Fibroblast of lung (primary cell): ENCODE data around the gene NFS1. TPM values are rescaled to one million over a fixed set of nuclear protein-coding genes. Genes with fewer than 3 reads are reported as not detected.

Experiments
- DNase-seq, 2 donors: peaks; one replicate each; pipeline versions ENCODE4 v3.0.0 to v3.0.0-alpha.2; 2010; ENCODE audit warnings: low read depth in 2 of 2
- H2AFZ ChIP-seq: 2 replicates; pipeline ENCODE4 v1.5.1; 2012; ENCODE audit warnings: low read length, control low read depth, inconsistent platforms
- H3K27ac ChIP-seq: 2 replicates; pipeline ENCODE4 v1.5.1; 2011; ENCODE audit warnings: low read length, control low read depth; ENCODE audit not compliant: insufficient read depth
- H3K27me3 ChIP-seq: 2 replicates; pipeline ENCODE4 v1.5.1; 2011; ENCODE audit warnings: mild to moderate bottlenecking, low read length; ENCODE audit not compliant: control insufficient read depth, insufficient read depth
- H3K36me3 ChIP-seq: 2 replicates; pipeline ENCODE4 v1.5.1; 2011; ENCODE audit warnings: low read length; ENCODE audit not compliant: control insufficient read depth, insufficient read depth
- H3K4me1 ChIP-seq: 2 replicates; pipeline ENCODE4 v1.5.1; 2011; ENCODE audit warnings: low read length; ENCODE audit not compliant: control insufficient read depth, insufficient read depth; ENCODE audit errors: extremely low read depth
- H3K4me2 ChIP-seq: 2 replicates; pipeline ENCODE4 v1.5.1; 2011; ENCODE audit warnings: low read length, control low read depth; ENCODE audit not compliant: insufficient read depth; ENCODE audit errors: extremely low read depth
- H3K4me3 ChIP-seq, 4 experiments: fragments of 200-600 bp in 1 of 4; sonication (generic) in 1 of 4; replicated peaks in 1 of 4; 2 replicates each; pipeline ENCODE4 v1.5.1; 2011 to 2016; ENCODE audit warnings: low read length in 4 of 4, low read depth in 3 of 4, mild to moderate bottlenecking in 3 of 4, control low read depth in 2 of 4, inconsistent platforms in 1 of 4, mixed read lengths in 1 of 4; ENCODE audit not compliant: insufficient read depth in 1 of 4; ENCODE audit errors: control extremely low read depth in 1 of 4
- H3K79me2 ChIP-seq: 2 replicates; pipeline ENCODE4 v1.5.1; 2012; ENCODE audit warnings: mild to moderate bottlenecking, low read length, inconsistent platforms; ENCODE audit not compliant: control insufficient read depth, insufficient read depth
- H3K9ac ChIP-seq: 2 replicates; pipeline ENCODE4 v1.5.1; 2011; ENCODE audit warnings: mild to moderate bottlenecking, low read length, control low read depth; ENCODE audit not compliant: insufficient read depth
- H3K9me3 ChIP-seq: 2 replicates; pipeline ENCODE4 v1.5.1; 2012; ENCODE audit warnings: low read depth, low read length; ENCODE audit not compliant: control insufficient read depth, insufficient read depth
- H4K20me1 ChIP-seq: 2 replicates; pipeline ENCODE4 v1.5.1; 2011; ENCODE audit warnings: low read length; ENCODE audit not compliant: control insufficient read depth, insufficient read depth; ENCODE audit errors: extremely low read depth
- EZH2 ChIP-seq: IDR thresholded peaks from 2 replicates; pipeline ENCODE4 v1.5.1; 2012; ENCODE audit warnings: low read length, control low read depth, mild to moderate bottlenecking; ENCODE audit errors: missing control alignments
- polyA plus RNA-seq, 2 donors: library from polyadenylated mRNA; depleted of rRNA in 1 of 2; stranded (reverse) in 1 of 2; unstranded in 1 of 2; fragments of >200 nt; gene quantifications; 2 replicates each; pipeline ENCODE4 v1.2.1, GENCODE V29; 2011 to 2012; ENCODE audit warnings: missing spikeins in 1 of 2
- total RNA-seq: library from RNA; depleted of rRNA; stranded (reverse); fragments of >200 nt; gene quantifications from 2 replicates; pipeline ENCODE4 v1.2.1, GENCODE V29; 2014
- TF ChIP-seq, protein P1 (sequence below), 2 donors: IDR thresholded peaks in 1 of 2; conservative IDR thresholded peaks in 1 of 2; 1 replicate in 1 of 2; 2 replicates in 1 of 2; pipeline ENCODE4 v1.5.1; 2011 to 2012; ENCODE audit warnings: low read length in 2 of 2, control low read depth in 1 of 2, inconsistent platforms in 1 of 2, low read depth in 1 of 2, mild to moderate bottlenecking in 1 of 2

The NFS1 gene
- total and polyA plus RNA-seq, 2 donors (not counting 1 experiment from before 2014, with no cell fraction given), result 31.7 to 34.7 TPM

DNA sequence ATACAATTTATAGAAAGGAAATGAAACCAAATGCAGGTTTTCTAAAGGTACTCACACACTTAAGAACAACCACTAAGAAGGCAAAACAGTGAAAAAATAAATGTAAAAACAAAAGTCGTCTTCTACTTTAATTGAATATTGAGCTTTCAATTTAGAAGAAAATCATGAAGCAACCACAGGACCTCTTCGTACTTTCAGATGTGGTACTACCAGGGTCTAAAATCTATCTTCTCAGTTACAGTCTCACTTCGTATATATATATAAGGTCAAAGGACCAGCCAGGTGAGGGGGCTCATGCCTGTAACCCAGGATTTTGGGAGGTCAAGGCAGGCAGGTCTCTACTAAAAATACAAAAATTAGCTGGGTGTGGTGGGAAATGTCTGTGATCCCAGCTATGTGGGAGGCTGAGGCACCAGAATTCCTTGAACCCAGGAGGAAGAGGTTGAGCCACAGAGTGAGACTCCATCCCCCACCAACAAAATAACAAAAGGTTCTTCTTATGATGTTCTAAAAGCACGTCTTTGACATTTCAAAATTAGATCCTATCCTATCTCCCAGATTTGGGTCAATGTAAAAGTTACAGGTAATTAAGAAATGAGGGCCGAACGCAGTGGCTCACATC, 12.5 kb upstream of the NFS1 start:
- no peak overlapping the region for H3K4me3 ChIP-seq
- no peaks in the 10 kb centered on the region for H3K4me1 ChIP-seq

DNA sequence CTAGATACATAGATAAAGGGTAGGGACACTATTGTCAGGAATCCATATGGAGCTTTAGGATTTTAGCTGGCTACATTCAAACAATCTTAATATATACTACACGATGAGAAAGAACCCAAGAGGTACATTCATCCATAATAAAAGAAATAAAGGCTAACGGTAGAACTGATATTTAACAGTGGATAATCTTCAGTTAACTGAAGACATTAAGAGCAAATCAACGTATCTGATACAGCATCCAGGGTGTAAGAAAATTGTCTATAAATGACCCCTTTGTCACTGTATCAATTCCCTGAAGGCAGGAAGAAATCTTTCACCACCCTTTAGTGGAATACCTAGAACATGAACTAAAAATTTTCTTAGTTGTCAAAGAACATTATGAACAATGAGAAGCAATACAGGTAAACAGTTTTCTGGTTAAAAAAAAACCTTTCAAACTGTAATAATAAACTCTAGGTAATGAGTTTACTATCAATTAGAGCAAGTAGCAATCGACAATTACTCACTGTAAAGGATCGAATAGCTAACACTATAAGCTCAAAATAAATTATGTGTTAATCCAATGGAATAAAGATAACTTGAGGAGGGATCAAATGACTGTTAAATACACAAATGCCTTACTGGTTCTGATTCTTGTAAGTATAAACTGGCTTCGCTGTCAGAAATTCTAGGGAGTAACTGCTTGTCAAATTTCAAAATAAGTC, 11.9 kb upstream of the NFS1 start:
- H3K9me3 ChIP-seq, result no peaks in the 10 kb centered on the region
- H4K20me1 ChIP-seq, result peaks cover 5% of the 10 kb centered on the region
- no peak overlapping the region for H3K9ac ChIP-seq
- H3K79me2 ChIP-seq, result peaks cover 66% of the 10 kb centered on the region
- H3K4me3 ChIP-seq, result no peak overlapping the region
- H3K4me2 ChIP-seq, result no peak overlapping the region
- no peaks in the 10 kb centered on the region for H3K27me3 ChIP-seq
- no peak overlapping the region for H3K27ac ChIP-seq
- no peak for DNase-seq
- H3K4me1 ChIP-seq, result no peaks in the 10 kb centered on the region
- no peak overlapping the region for H2AFZ ChIP-seq
- TF ChIP-seq EZH2, result no peak
- peaks cover 23% of the 10 kb centered on the region for H3K36me3 ChIP-seq

More for the DNA sequence above, 12.5 kb upstream of the NFS1 start:
- Histone ChIP-seq H4K20me1 (peaks cover 5% of the 10 kb centered on the region), H3K27me3 (no peaks in the 10 kb centered on the region), H3K79me2 (peaks cover 71% of the 10 kb centered on the region), H3K9ac (no peak overlapping the region), H2AFZ (no peak overlapping the region), H3K36me3 (peaks cover 24% of the 10 kb centered on the region), H3K27ac (no peak overlapping the region), H3K9me3 (no peaks in the 10 kb centered on the region), H3K4me2 (no peak overlapping the region)
- TF ChIP-seq EZH2, result no peak
- TF ChIP-seq, protein P1, sequence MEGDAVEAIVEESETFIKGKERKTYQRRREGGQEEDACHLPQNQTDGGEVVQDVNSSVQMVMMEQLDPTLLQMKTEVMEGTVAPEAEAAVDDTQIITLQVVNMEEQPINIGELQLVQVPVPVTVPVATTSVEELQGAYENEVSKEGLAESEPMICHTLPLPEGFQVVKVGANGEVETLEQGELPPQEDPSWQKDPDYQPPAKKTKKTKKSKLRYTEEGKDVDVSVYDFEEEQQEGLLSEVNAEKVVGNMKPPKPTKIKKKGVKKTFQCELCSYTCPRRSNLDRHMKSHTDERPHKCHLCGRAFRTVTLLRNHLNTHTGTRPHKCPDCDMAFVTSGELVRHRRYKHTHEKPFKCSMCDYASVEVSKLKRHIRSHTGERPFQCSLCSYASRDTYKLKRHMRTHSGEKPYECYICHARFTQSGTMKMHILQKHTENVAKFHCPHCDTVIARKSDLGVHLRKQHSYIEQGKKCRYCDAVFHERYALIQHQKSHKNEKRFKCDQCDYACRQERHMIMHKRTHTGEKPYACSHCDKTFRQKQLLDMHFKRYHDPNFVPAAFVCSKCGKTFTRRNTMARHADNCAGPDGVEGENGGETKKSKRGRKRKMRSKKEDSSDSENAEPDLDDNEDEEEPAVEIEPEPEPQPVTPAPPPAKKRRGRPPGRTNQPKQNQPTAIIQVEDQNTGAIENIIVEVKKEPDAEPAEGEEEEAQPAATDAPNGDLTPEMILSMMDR (conservative IDR thresholded peaks at IDR 0.05 in 1 of 2, IDR thresholded peaks at IDR 0.05 in 1 of 2; ENCODE audit: low read depth in 1 of 2, low read length in 2 of 2), result no peak
- no peak for DNase-seq

DNA sequence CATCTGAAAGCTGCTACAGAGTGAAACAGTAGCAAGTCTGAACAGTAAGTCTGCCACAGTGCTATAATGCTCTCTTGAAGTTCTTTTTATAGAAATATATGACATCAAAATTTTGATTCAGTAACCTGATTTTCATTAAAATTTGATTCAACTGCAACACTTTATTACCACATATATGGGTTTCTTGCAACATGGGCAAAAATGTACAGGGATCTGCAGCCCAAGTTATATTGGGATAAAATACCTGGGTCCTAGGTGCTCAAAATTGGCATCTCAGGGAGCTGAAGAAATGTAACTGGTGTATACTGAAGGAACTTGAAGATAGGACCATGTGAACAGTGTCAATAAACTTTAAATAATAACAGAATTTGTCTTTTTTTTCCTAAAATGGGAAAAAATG, 10.9 kb upstream of the NFS1 start:
- no peaks in the 10 kb centered on the region for H3K4me1 ChIP-seq
- H3K4me3 ChIP-seq, result no peak overlapping the region
- H3K27me3 ChIP-seq, result no peaks in the 10 kb centered on the region
- TF ChIP-seq, protein P1 (conservative IDR thresholded peaks at IDR 0.05 in 1 of 2, IDR thresholded peaks at IDR 0.05 in 1 of 2; ENCODE audit: low read depth in 1 of 2, low read length in 2 of 2), result no peak
- no peak for TF ChIP-seq EZH2
- peaks cover 63% of the 10 kb centered on the region for H3K79me2 ChIP-seq
- H2AFZ ChIP-seq, result no peak overlapping the region
- no peaks in the 10 kb centered on the region for H3K9me3 ChIP-seq
- H4K20me1 ChIP-seq, result peaks cover 2% of the 10 kb centered on the region
- DNase-seq, result no peak
- H3K36me3 ChIP-seq, result peaks cover 17% of the 10 kb centered on the region
- H3K27ac ChIP-seq, result no peak overlapping the region
- no peak overlapping the region for H3K9ac ChIP-seq
- no peak overlapping the region for H3K4me2 ChIP-seq
